Cardiac muscle cell (in vitro differentiated cells and primary cell): ENCODE data around the gene ARHGEF16. TPM values are rescaled to one million over a fixed set of nuclear protein-coding genes. Genes with fewer than 3 reads are reported as not detected.

Experiments used
- DNase-seq, 2 donors: peaks; one replicate each; pipeline versions ENCODE4 v3.0.0 to v3.0.0-alpha.2; 2010 to 2017; ENCODE audit warnings: low read depth in 1 of 2, low spot score in 1 of 2
- H3K27ac ChIP-seq: fragments of 200-600 bp; sonication (generic); 2 replicates; pipeline ENCODE4 v1.5.1; 2016
- H3K27me3 ChIP-seq: fragments of 200-600 bp; sonication (generic); 2 replicates; pipeline ENCODE4 v1.6.0; 2016; ENCODE audit warnings: control low read depth
- H3K36me3 ChIP-seq: fragments of 200-600 bp; sonication (generic); 2 replicates; pipeline ENCODE4 v1.5.1; 2016; ENCODE audit warnings: control low read depth
- H3K4me1 ChIP-seq: fragments of 200-600 bp; sonication (generic); 2 replicates; pipeline ENCODE4 v1.8.1; 2017; ENCODE audit warnings: low read depth, mild to moderate bottlenecking, mixed run types
- H3K4me3 ChIP-seq: fragments of 200-600 bp; sonication (generic); 2 replicates; pipeline ENCODE4 v1.5.1; 2016; ENCODE audit warnings: mild to moderate bottlenecking
- H3K9me3 ChIP-seq: fragments of 200-600 bp; sonication (generic); 2 replicates; pipeline ENCODE4 v1.5.1; 2017; ENCODE audit warnings: low read depth, mild to moderate bottlenecking, control low read depth
- CTCF ChIP-seq: IDR thresholded peaks from 2 replicates; pipeline ENCODE4 v1.5.1; 2012; ENCODE audit warnings: low read depth, mild to moderate bottlenecking, low read length
- polyA plus RNA-seq: library from polyadenylated mRNA; unstranded; fragments of >200 nt; fragmentation: Nextera tagmentation; extraction: Ambion mirVana; gene quantifications from 2 replicates; pipeline ENCODE4 v1.2.1, GENCODE V29; 2016
- total RNA-seq: library from RNA; depleted of rRNA; stranded (reverse); fragments of >200 nt; gene quantifications from 2 replicates; pipeline ENCODE4 v1.2.3, GENCODE V29; 2016

ARHGEF16 gene
- total and polyA plus RNA-seq, 2 experiments from 2014 or later, result 6.0 to 11.8 TPM

DNA sequence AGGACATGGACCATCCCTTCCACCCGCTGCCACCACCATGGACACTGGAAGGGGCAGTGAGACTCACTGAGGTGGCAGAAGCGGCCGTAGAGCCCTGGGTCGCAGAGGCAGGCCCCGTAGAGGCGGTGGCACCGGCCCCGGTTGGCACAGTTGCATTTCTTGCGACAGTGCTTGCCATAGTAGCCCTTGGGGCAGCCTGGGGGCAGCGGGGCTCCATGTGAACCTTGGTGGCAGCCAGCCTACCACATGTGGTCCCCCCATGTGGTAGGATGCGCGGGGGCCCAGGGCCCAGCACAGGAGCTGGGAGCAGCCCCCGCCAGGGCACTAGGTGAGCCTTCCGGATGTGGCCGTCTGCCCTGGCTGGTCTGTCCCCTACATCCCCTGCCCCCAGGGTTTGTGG, 51.6 kb downstream of the ARHGEF16 start:
- no peak for TF ChIP-seq CTCF
- Histone ChIP-seq H3K27ac (no peak overlapping the region), H3K9me3 (no peaks in the 10 kb centered on the region), H3K4me1 (no peaks in the 10 kb centered on the region), H3K36me3 (no peaks in the 10 kb centered on the region), H3K4me3 (no peak overlapping the region), H3K27me3 (no peaks in the 10 kb centered on the region)
- DNase-seq, result no peak

DNA sequence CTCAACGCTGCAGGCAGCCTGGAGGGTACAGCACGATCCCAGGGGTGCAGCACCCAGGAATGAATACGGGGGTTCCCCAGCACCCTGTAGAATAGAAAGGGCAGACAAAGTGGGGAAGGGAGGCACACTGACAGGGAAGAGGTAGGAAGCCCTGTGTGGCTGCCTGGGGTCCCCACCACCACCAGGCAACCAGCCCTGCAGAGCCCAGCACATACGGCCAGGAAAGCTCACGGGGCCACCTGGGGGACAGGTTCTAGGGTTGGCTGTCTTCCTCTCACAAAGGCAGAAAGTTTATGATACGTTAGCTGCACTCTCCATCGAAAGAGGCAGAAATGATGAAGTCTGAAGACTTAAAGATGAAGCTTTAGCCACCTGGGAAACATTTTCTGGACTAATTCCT, 52.5 kb downstream of the ARHGEF16 start:
- Histone ChIP-seq H3K27ac (no peak overlapping the region), H3K4me1 (no peaks in the 10 kb centered on the region), H3K36me3 (no peaks in the 10 kb centered on the region), H3K27me3 (no peaks in the 10 kb centered on the region), H3K9me3 (no peaks in the 10 kb centered on the region), H3K4me3 (no peak overlapping the region)
- no peak for DNase-seq
- no peak for TF ChIP-seq CTCF

DNA sequence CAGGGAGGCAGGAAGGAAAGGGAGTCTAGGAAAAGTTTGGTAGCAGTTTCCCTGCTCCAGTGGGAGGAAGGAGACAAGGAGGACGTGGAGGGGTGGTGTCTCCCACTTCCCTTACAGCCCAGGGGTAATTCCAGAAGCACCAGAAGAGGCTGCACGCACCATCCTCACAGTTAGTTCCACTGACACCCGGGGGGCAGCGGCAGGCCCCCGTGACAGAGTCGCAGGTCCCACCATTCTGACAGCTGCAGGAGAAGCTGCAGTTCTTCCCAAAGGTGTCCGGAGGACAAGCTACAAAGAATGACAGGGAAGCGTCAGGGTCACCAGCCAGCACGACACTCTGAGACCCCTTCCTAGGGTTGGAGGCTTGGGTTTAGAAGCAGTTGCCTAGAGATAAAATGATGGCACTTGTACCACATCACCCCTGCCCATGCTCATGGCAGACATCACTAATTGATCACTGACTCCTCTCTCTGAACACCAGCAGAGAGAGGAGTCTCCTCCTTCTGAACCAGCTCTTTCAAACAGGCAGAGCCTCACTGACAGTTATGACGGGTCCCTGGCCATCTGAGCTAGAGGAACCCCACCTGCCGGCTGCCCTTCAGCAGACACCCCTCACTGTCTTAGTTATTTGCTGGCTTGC, 53.3 kb downstream of the ARHGEF16 start:
- H3K27ac ChIP-seq, result no peak overlapping the region
- TF ChIP-seq CTCF, result no peak
- no peaks in the 10 kb centered on the region for H3K9me3 ChIP-seq
- H3K4me1 ChIP-seq, result no peaks in the 10 kb centered on the region
- no peaks in the 10 kb centered on the region for H3K36me3 ChIP-seq
- no peaks in the 10 kb centered on the region for H3K27me3 ChIP-seq
- no peak for DNase-seq
- H3K4me3 ChIP-seq, result no peak overlapping the region

GRCh38 chr1:3508757-3509415, 54.4 kb downstream of the ARHGEF16 start:
- DNase-seq, result no peak
- no peaks in the 10 kb centered on the region for H3K9me3 ChIP-seq
- no peaks in the 10 kb centered on the region for H3K27me3 ChIP-seq
- TF ChIP-seq CTCF, result no peak
- H3K4me1 ChIP-seq, result no peaks in the 10 kb centered on the region
- H3K4me3 ChIP-seq, result no peak overlapping the region
- no peak overlapping the region for H3K27ac ChIP-seq
- H3K36me3 ChIP-seq, result no peaks in the 10 kb centered on the region

- Histone ChIP-seq H3K27me3 (no peaks in the 10 kb centered on the region), H3K27ac (no peak overlapping the region)
These were observed 55.3 kb downstream of the ARHGEF16 start for GRCh38 chr1:3509721-3510120.

More at GRCh38 chr1:3509721-3510120, 55.3 kb downstream of the ARHGEF16 start:
- no peak for DNase-seq
- H3K4me1 ChIP-seq, result no peaks in the 10 kb centered on the region
- H3K4me3 ChIP-seq, result no peak overlapping the region
- no peaks in the 10 kb centered on the region for H3K9me3 ChIP-seq
- H3K36me3 ChIP-seq, result no peaks in the 10 kb centered on the region
- no peak for TF ChIP-seq CTCF
